ENCODE measurements around the gene ZNF879.

Gene ZNF879

DNA sequence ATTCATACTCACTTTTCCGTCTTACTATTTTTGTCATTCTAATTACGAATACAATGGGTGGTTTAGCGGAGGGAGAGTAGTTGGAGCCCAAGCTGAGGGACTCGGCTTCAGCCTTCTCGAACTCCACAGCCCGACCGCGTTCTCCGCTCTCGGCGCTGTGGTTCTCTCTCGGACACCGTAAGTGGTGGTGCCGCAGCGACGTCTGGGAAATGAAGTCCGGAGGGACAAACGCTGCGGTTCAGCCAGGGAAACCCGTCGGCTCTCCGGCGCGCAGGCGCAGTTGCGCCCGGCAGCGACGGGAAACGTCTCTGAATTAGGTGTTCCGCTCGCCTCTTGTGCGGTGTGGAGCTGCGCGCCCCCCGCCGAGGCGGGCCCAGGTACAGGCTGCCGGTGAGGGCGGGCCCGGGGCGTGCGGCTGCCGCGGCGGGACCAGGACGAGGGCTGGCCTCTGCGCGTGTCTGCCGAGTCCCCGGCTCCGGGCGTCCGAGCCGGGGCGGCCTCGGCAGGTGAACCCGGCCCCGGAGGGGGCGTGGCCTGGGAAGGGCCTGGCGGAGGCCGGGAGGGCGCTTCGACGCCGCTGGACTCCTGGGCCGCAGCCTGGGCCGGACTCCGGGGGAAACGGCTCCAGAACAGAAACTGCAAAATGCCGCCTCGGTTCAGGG, at the start of gene ZNF879:
ZNF879 (plus strand) TSS at position 277 of the 662 bp plus-strand sequence. CDS start 1,201 bp downstream, outside the sequence.
- peak; percentile 86 for DNase-seq

DNA sequence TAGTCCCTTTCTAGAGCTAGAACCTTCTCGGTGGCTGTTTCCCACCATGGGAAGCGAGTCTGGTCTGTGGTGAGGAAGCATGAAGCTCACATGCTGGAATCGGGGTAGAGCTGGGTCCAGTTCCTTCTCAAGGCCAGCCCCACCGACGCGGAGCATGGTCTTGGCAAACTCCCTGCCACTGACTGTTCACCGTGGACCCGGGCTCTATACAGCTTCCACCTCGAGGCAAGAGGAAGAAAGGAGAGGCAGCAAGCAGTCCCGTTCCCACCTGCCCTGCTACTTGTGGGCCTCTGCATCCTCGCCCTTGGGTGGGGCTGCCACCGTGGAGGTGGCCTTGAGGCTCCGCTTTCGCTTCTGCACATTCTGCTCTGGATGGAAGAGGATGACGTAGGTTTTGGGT, 42.2 kb upstream of the ZNF879 start:
- DNase-seq: no peak

DNA sequence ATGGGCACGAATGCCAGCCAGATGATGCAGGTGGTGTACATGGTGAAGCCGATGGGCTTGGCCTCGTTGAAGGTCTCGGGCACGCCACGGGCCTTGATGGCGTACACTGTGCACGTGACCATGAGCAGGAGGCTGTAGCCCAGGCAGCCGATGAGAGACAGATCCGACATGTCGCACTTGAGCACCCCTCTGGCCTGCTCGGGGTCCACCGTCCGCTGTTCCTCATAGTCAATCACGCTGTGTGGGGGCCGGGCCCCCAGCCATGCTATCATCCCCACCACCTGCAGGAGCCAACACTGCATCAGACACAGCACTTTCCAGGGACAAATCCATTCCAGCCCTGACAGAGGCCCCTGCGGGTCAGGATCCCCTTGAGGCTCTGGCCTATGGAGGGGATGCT, 40.7 kb upstream of the ZNF879 start:
- DNase-seq: no peak

DNA sequence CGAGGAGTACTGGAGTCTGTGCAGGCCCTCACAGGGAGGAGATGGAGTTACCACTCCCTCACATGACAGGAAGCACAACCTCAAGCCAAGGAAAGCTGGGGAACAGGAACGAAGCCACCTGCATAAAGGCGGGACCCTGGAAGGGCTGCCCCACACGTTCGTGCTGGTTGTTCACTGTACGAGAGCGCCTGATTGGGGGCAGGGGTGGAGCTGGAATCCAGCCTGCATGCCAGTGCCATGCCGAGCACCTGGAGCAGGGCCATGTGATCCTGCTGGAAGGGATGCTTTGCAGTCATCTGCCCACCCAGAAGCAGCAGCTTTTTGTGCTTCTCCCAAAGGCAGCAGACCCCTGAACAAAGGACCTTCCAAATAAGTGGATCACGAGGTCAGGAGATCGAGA, 39.9 kb upstream of the ZNF879 start:
- DNase-seq: no peak

DNA sequence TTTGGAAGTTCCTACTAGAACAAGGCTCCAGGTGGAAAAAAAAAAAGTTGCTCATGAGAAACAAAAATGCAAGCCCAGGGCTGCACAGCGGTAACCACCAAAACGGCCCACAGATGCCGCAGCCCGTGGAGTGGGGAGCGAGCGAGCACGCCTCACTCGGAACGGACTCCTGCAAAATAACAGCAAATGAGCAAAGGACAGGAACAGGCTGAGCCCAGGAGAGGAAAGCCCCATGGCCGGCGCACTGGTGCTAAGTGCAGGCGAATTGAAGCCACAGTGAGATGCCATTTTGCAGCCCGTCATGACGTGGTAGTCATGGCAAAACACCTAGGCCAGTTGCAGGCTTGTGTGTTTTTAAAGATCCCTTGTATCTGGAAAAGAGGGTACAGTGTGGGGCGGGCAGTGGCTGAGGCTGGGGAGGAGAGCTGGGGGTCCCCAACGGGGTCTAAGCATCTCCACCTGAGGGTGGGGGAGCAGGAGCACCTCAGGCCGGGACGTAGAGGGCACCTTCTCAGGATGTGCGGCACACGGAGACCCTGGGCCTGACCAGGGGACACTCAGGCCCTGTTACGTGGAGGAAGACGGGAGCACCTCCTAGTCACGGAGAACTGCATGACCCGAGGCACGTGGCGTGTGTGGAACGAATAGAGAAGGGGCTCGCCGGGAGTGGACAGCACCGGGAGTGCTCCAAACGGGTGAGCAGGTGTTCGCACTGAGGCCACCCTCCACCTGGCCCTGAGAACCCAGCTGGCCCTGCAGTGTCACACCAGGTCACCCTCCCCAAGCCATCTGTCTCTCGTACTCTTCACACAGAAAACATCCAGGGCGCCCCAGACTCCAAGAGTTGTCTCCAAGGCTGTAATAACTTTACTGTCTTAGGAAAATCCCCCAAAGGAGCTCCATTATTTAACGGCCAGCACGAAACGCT, 39.2 kb upstream of the ZNF879 start:
- DNase-seq: no peak

DNA sequence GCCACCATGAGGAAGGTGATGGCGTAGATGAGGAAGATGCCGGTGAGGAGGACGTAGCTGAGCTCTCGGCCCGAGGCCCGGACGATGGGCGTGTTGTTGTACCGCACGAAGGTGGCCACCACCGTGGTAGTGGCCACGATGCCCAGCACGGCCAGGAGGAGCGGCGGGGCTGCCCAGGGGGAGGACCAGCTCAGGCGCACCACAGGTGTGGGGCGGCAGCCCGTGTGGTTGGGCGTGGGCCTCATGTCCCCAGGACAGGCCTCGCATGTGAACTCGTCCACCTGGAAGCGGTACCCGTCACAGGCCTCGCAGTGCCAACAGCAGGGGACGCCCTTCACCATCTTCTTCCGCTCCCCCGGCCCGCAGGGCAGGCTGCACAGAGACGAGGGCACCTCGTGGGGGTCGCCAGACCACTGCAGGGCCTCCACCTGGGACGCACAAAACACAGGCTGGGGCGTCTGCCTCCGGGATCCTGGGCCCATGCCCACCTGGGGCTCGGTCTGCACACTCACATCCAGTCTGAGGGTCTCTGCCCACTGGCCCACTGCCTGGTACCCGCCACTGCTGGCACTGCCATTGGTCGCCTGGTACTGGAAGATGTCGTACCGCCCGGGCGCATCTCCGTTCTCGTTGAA, 37.2 kb upstream of the ZNF879 start:
- no peak for DNase-seq

DNA sequence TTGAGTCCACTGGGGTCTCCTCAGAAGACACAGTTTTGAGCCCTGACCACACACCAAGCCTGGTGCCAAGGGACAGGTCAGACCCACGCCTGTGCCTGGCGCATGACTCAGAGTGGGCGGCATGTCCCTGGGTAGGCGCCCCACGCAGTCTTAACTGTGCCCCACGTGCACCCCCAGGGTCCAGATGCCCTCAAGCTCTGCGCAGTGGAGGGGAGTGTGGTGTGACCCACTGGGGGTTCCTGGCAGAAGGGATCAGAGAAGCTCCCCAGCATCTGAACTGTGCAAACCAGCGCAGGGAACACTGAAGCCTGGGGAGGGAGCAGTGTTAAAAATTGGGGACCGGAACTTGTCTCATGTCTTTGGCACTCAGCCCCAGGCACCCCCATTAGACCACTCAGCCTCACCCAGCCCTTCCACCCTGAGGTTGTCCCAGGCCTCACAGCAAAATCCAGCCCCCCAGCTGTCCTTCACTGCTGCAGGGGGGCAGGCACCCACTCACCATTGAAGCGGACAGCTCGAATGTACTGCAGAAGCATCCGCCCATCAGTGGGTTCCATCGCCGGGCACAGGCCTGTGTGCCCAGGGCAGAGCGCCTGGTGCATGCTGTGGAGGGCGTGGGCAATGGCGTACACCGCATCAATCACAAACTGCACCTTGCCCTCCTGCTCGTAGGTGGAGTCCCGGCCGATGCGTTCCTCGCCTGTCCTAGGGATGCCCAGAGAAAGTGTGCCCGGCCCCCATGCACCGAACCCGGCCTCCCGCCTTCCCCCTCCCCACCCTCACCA, 35.0 kb upstream of the ZNF879 start:
- DNase-seq: no peak

DNA sequence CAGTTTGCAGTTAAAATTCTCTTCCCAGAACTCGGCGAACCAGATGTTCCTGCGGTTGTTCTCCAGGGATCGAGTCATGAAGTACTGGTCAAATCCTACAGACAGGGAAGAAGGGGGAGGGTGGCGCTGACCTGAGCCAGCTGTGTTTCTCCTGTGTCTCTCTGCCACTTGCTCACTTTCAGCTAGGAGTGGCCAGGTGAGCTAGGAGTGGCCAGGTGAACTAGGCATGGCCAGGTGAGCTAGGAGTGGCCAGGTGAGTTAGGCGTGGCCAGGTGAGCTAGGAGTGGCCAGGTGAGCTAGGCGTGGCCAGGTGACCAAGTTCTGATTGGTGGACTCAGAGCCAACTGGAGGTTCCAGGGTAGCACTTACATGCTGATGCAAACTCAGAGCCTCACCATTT, 34.3 kb upstream of the ZNF879 start:
- DNase-seq: no peak

DNA sequence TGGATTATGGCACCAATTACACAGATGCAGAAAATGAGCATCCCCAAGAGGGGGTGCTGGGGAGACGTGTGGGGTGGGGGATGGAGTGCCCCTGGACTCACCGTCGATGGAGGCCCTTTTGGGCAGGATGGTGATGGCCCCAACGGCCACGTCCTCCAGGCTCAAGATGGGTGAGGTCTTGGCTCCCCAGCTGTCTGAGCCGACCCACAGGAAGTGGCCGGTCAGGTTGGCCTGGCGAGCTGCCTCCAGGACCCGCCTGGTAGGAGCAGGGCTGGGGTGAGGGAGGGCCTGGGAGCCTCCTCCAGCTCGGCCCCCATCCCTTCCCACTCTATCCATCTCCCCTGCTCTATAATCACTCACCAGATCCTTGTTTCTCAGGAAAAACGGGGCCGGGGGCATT, 33.1 kb upstream of the ZNF879 start:
- DNase-seq: no peak

DNA sequence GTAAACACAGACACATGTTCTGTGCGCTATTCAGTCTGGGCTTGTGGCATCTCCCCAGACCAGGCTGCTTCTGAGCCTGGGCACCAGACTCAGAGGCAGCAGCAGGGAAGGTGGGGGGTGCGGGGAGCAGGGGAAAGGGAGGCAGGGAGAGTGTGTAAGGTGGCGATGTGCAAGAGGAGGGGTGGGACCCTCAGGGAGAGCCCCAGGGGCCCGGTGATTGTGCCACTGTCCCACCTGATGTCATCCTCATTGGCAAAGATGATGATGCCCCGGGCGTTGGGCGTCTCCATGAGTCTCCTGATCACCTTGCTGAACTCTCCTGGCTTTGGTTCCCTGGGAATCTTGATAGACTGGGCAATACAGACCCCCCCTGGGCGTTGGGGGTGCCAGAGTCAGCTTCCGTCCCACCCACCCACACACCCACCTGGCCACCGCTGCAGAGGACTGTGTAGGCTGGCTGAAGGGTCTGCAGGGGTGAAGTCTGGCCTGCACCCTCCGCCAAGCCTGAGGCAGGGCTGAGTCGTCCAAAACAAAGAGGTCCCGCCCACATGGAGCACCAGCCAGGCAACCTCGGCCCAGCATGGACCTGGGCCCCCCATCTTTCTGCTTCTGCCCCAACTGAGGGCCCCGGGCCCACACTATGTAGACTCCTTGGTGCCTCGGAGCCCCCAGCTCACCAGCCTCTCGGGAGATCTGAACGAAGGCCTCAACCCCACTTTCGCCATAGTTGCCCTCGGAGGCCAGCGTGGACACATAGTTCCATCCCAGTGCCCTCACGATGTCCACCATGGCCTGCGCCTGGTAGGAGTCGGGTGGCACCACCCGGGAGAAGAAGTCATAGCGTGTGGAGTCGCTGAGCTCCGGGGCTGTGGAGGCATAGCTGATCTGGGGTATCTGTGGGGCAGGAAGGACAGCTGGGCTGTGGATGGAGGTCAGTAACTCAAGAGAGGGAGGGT, 32.1 kb upstream of the ZNF879 start:
- DNase-seq: no peak

DNA sequence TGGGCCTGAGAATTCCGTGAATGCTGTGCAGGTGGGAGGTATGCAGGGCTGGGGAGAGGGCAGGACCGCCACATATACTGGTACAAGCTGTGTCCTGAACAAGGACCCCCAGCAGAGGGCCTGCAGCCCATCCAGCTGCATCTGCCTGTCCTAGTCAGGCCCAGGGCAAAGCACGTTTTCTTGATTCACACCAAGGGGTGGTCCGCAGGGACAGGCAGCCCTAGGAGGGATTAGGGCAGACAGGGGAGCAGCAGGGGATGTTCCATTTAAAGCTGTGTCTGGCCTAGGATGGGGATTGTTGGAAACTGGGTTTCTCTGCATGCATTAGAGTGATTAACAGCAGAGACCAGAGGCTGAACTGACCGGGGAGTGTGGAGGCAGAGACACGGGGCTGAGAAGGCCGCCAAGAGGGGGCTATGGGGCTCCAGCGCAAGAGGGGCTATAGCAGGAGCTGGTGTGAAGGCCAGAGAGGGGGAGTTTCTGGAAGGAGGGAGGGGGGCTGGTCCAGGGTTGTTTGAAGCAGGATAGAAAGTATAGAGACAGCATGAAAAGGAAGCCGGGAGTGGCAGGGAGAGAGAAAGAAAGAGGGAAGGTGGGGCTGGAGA, 31.2 kb upstream of the ZNF879 start:
- DNase-seq: no peak

DNA sequence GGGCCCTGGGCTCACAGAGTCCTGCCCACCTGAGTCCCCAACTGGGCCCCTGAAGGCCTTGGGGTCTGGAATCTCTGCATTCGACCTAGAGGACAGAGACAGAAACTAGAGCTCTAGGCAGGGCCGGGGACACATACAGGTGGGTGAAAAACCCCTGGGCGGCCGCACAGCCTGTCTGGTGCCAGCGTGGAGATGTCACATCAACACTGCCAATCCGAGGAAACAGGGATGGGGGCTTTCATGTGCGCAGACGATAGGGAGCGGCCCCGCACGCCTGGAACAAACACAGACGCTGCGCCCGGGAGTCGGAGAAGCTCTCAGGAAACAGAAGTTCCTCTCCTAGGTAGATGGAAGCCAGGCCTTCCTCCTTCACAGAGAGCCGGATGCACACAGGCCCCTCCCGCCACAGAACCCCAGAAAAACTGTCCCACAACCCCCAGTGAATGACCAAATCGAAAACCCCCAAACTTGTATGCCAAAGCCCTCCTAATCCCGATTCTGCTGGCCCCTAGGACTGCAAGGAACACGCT, 30.3 kb upstream of the ZNF879 start:
- DNase-seq: no peak

DNA sequence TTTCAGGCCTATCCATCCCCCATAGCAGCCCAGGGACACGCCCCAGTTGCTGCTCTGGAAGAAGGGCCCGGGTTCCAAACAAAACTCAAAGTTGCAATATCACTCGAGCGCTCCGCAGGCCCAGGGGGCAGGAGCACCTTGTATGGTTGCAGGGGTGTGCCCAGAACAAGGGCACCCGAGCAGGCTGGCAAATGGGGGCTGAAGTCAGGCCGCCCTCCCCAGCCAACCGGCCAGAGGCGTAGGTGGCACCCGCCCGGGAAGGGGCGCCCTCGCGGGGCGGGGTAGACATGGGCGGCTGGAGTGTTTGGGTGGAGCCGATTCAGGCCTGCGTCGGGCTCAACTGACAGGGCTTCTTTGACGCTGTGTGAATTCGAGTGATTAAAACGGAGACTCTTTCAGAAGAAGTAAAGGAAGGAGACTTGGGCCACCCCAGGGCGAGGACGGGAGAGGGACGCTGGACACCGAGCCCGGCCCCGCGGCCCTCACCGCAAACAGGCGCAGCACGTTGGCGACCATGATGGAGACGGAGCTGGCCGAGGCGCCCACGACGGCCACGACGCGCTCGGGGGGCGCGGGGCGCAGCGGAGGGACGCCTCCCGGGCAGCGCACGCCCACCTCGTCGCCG, 29.5 kb upstream of the ZNF879 start:
- no peak for DNase-seq

DNA sequence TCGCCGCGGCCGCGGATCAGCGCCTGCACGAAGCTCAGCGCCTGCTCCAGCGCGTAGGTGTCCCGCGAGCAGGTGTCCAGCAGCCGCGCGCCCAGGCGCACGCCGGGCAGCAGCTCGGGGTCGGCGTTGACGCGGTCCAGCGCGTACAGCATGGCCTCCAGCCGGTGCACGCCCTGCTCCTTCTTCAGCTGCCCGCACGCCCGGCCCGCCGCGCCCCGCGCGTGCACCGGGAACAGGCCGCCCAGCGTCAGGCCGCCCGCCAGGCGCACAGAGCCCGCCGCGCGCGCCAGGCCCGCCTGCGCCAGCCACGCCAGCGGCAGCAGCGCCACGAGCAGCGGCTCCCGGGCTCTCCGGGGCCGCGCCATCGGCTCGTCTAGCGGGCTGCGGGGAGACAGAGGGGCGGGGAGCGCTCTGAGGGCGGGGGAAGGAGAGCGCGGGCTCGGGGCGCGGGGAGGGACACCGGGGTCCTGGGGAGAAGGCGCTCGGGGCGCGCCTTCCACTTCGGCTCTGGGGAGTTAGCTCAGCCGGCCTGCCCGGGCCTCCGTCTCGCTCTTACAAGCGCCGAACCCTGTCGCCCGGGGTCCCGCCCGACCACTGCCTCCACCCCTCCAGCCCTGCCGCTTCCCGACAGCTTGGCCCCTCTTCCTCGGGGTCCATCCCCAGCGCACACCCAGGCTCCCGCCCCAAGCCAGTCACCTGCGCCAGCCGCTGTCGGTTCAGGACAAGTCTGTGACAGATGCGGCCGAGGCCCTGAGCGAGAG, 28.8 kb upstream of the ZNF879 start, which contains the start of gene GRM6:
GRM6 (minus strand) TSS at position 741 of the 761 bp plus-strand sequence; CDS start at position 365, 376 bp downstream.
- DNase-seq: no peak

DNA sequence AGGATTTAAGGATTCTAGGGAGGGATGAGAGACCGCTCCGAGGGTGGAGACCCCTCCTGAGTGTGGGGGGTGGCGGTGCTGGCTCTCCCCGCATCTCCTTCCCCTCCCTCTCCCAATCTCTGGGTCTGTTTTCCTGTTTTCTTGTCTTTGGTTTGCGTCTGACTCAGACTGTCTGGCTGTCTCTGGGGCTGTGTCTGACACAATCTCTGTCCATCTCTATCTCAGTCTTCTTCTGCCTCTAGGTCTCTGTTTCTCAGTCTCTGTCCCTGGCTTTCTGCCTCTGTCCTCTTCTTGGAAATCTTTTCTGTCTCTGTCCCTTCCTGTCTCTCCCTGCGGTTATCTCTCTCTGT, 28.3 kb upstream of the ZNF879 start:
- DNase-seq: no peak

DNA sequence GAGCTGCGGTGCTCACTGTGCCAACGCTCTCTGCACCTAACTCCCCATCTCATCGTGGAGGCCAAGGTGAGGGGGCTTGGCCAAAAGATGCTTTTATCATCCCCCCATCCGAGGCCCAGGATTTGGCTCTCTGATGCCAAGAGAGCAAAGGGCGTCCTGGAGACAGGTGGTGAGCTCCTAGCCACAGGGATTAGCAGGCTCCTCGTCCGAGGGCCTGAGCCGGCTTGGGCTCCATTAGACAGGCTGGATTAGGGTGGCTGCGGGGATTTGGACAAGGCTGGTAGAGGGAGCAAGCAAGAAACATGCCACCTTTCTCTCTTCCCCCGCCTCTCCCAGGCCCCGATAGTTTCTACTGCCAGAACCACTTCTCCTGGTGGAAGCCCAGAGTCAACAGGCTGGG, 27.4 kb upstream of the ZNF879 start:
- DNase-seq: no peak

DNA sequence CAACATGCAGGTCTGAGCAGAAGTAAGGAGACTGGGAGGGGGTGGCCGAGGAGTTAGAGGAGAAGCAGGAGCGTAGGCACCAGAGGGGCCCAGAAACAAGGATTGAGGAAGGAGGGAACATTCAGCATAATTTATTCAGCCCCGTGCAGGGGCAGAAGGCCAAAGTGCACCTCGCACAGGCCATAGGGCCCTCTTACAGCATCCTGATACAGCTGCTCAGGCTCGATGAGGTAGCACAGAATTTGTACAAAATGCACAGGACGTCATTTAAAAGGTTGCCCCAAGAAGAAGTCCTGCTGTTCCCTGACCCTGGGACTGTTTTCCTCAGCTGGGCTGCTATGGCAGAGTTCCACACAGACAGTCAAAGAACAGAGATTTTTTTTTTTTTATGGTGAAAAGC, 26.4 kb upstream of the ZNF879 start:
- no peak for DNase-seq

DNA sequence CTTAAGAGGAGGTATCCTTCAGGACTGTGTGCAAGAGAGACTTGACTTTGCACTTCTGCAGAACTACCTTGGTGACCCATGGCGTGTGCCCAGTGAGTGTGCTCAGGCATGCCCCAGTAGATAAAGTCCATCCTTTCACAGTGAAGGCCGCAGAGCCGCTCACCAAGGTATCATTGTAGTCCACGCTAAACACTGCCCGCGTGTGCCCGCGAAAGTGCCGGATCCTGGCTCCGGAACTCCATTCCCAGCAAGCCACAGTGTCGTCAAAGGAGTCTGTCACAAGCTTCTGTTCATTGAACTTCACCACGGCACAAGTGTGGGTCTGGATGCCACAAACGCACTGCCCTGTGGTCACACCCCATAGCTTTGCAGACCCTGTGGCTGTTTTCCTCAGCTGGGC, 25.2 kb upstream of the ZNF879 start:
- DNase-seq: no peak

DNA sequence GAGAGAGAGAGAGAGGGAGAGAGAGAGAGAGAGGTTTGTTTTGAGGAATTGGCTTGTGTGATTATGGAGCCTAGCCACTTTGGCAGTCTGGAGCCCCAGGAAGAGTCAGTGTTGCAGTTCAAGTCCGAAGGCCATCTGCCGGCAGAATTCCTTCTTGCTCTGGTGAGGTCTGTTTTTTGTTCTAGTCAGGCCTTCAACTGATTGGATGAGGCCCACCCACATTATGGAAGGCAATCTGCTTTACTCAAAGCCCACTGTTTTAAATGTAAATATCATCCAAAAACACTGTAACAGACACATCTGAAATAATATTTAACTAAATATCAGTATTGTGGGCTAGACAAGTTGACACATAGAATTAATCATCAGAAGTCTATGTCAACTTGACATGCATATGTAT, 17.0 kb upstream of the ZNF879 start:
- DNase-seq: no peak

DNA sequence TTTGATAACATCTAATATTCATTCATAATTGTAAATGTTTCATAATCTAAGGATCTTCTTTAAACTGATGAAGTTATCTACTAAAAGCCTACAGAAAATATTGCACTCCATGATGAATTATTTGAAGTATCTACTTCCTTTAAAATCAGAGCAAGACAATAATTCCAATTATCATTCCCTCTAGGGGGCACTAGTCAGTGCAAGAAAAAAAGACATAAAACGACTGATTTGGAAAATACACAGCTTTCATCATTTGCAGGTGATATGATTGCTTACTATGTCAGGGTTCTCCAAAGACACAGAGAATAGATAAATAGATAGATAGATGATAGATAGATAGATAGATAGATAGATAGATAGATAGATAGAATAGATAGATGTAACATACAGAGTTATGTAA, 14.9 kb upstream of the ZNF879 start:
- DNase-seq: no peak
